Activated T-cell treated with anti-CD3 and anti-CD28 coated beads for 24 hours (primary cell): ENCODE data around the gene ALK.

Experiments
- DNase-seq: peaks from one replicate; pipeline ENCODE4 v3.0.0-alpha.2; 2020; ENCODE audit warnings: low read depth

ALK gene

DNA sequence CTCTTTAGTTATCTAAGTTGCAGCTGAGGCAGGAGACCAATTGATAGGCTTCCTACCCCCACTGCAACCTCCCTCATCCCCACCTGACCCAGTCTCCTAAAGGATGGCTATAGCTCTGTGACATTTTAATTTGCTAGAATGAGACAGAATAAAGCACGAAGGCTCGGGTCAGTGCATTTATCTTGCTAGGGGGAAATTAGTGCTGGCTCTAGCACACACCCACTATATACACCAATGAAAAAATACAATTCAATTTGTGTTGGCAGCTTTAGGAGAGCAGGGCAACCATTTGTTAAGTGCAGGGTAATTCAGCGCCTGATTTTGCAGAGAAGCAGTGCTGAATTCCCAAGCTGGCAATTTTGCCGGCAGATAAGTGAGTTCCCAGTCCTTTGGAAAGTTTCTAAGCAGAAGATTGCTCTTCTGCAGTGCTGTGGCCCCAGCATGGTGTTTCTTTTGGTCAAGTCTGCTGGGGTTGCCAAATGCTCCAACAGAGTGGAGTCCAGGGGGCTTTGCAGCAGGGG, 346.0 kb downstream of the ALK start:
- no peak for DNase-seq

DNA sequence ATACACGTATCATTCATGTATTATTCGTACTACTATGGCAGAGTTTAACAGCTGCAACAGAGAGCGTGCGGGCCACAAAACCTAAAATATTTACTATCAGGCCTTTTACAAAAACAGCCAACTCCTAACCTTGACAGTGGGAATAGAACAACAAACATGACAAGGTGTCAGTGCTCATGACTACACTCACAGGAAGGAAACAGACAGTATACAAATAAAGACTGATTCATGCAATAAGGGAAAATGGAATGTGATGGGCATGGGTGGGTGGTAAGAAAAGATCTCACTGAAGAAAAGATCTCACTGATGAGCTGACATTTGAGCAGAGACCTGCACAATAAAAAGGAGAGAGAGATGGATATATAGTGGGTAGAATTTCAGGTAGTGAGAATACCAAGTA, 347.8 kb downstream of the ALK start:
- DNase-seq = no peak

DNA sequence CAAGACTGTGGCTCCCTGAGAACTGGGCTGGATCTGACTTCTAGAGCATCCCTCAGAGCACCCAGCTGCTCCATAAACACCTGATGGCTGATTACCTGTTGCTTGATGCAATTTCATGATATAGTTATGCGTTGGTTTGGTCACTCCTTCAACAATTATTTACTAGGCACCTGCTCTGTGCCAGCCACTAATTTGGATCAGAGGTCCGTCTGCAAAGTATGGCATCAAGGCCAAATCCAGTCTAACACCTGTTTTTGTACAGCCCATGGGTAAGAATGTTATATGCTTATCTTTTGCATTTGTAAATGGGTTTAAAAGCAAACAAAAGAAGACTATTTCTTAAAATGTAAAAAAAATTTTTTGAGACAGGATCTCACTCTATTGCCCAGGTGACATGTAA, 348.2 kb downstream of the ALK start:
- no peak for DNase-seq

DNA sequence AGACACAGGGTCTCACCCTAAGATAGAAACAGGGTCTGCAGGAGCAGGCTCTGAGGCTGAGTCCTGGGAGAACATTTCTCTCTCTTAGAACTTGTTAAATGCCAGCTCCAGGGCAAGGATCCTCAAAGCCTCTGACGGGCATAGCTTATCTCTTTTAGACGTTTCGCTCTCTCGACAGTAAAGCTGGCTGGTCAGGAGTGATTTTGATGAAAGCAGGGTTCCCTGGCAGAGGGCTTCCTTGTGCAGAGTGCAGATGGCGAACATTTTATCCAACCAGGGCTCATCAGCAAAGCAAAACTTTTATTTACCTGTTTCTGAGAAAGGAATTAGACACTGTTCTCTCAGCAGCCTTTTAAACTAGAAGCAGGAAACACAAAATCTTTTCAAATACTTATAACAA, 350.8 kb downstream of the ALK start:
- DNase-seq = no peak

DNA sequence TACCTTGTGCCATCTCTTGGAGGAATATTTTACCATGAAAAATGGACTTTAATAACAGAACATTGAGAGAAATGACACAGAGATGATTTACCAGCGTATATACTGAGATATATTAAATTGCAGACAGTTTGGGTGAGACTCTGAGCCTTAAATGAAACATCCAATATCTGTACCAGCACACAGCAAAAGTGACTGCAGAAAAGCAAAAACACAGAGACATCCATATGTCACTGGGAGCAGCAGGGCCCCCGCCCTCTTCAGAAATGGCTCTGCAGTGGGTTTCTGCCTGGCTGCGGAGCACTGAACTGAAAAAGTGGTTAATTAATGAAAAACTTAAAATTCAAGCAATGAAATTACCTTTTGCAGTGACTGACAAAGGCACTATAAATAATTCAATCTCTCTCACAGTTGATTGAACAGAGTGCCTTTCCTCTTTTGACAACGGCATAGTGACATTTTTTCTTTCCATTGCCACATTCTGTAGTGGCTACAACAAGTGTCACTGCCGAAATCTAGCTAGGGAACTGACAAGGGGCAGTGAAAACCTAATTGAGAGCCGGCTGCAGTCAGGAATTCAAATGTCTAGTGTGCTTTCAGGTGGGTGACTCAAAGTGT, 353.4 kb downstream of the ALK start:
- DNase-seq = no peak

DNA sequence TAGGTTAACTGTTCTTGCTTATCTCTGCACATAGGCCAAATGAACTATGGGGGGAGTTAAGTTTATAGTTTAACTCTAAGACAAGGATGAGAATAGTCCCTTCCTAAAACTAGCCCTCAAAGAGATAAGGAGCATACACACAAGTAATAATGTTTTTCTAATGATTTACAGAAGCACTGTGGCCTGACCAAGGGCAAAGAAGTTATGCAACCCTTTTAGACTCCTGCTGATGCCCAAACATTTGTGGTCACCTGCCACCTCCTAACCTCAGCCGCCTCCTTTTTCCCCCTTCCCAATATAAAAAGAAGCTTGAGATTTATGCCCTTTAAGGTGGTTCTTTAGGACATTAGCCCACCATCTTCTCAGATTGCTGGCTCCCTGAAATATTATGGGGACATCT, 357.7 kb downstream of the ALK start:
- DNase-seq = no peak

DNA sequence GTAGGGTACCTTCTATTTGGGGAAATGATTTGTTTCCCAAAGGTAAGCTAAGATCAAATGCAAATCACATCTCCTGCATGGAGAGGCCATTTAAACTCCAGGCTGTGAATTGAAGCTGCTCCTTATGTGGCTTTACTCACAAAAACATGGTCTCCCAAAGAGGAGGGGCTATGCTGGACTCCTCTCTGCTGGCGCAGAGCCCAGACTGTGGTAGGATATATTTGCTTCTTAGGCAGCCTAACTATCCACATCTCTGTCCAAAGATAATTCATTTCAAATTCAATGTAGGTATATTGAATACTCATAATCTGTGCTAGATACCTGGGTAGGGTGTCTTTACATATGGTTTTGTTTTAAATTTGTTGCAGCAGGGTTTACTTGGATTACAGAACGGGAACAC, 358.5 kb downstream of the ALK start:
- DNase-seq = no peak

DNA sequence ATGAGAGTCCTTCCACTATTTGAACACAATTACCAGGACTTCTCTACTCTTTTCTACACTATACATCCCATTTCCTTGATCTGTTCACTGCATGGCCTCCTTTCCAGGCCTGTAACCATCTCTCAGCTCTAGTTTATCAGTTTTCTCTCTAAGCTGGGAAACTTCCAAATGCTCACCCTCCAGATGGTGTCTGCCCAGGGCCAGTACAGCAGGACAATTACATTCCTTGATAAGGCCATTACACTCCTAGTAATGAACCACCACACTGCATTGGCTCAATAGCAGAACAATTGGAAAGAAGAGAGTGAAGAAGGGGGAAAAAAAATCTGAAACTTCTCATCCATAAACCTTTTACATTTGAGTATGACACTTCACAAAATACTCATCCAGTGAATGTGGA, 359.1 kb downstream of the ALK start:
- no peak for DNase-seq

DNA sequence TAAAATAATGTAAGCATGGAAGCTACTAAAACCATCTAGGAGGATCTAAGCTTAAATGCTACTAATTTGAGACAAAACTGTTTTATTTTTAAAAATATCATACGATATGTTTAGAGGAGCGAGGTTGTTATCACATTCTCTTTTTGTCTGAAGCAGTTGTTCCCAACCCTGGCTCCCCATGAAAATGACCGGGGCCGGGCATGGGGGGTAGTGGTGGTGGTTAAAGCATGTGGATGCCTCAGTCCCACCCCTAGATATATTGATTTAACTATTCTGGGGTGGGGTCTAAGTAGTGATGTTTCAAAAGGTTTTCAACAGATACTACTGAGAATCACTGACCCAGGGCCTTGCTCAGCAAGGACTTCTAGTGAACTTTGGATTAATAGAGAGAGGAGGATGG, 359.8 kb downstream of the ALK start:
- DNase-seq = no peak

DNA sequence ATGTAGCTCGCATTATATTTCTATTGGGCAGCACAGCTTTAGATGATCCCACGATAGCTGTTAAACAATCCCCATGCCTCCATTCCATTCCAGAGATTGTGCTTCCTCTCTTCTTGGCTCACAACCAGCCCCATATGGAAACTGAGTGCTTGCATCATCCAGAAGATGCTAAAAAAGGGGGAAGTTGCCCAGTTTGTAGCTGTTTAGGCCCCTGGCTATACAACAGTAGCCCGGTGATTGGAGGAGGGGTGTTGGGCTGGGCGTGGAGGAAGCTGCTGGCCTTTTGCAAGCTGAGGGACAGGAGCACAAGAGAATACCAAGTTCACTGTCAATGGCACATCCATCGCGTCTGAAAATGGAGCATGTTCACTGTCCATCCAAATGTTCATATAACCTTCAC, 360.2 kb downstream of the ALK start:
- DNase-seq = no peak

DNA sequence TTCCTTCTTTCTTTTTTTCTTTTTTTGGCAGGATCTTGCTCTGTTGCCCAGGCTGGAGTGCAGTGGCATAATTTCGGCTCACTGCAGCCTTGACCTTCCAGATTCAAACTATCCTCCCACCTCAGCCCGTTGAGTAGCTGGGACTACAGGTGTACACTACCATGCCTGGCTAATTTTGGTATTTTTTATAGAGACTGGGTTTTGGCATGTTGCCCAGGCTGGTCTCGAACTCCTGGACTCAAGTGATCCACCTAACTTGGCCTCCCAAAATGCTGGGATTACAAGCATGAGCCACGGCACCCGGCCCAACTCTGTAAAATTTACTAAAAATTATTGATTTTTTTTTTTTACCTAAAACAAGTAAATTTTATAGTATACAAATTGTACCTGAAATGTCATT, 360.8 kb downstream of the ALK start:
- DNase-seq = no peak

DNA sequence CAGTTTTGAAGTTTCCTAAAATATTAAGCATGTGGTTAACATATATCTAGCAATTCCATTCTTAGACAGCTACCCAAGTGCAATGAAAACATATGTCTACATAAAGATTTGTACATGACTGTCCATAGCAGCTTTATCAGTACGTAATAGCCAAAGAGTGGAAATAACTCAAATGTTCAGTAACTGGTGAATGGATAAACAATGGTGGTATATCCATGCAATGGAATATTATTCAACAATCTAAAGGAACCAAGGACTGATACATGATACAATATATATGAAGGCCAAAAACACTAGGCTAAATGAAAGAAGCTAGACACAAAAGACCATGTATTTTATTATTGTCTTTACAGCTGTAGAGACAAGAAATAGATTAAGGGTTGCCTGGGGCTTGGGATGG, 361.4 kb downstream of the ALK start:
- DNase-seq = no peak

DNA sequence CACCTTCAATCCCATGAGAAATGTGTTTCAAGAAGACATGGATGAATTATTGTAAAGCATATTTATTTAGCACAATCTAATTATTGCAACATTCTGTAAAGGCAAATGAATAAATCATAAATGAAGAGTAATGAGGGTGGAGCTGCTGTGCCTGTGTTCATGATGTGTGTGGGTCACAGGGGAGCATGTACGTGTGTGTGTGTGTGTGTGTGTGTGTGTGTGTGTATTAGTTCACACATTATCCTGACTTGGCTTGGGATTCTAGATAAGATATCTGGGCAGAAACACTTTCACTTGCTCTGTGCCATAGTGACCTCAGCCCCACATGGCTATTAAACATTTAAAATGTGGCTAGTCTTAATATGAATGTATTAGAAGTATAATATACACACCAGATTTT, 361.8 kb downstream of the ALK start:
- DNase-seq = no peak

DNA sequence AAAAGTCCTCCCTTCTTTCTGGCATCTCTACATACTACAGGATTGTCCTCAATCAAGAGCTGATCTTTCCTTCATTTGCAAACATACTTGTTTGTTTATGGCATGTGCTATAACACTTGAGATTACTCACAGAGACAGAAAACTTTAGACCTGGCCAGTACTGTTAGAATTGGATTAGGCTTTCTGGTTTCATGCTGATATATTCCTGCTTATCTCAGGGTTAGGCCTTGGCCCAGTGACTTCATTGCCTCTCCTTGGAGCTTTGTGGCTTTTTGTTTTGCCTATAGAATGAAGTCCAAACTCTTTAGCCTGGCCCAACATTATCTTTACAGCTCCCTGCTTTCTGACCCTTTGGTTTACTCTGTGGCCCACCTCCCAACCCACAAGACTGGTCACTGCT, 363.3 kb downstream of the ALK start:
- no peak for DNase-seq

DNA sequence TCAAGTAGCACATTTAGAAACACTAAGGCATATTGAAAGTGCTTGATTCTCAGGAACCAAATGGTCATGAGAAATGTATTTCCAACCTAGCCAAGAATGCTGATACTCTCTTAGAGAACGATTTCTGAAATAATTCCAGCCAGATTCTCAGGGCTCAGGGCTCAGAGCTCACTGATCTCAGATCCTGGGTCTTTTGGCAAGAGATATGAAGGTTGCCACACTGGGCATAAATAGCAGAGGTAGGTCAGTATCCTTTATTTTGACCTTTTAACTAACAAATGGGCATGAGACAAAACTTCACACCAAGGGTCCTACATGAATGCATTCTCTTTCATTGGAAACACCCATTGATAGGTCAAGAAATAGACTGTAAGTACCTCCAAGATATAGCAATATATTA, 364.1 kb downstream of the ALK start:
- DNase-seq = no peak

DNA sequence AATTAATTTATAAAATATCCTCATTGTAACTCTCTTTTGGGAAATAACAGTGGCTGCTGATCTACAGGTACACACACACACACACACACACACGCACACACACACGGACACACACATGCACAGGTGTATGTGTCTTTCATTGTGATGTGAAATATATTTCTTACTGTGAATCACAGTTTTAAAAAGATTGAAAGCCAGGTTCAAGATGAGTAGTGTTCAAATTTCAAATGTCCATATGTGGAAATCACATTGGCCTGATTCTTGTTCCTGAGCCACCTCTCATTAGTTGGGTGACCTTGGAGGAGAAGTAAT, 372.4 kb downstream of the ALK start:
- DNase-seq = no peak

DNA sequence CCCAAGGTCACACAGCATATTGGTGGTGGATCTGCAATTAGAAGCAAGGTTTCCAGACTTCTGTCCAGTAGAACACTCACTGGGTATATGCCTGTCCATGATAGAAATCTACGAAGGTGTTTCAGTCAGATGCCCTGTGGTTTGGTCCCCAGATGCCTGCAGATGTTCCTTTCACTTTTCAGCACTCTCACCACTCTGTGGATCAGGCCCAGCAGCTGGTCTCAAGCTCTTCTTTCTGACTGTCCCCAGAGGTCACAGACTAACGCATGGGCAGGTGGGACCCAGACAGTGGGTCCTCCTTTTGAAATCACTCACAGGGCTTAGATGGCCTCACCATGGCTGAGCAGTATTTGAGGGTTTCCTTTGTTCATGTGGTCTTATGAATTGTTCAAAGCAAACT, 376.5 kb downstream of the ALK start:
- no peak for DNase-seq

DNA sequence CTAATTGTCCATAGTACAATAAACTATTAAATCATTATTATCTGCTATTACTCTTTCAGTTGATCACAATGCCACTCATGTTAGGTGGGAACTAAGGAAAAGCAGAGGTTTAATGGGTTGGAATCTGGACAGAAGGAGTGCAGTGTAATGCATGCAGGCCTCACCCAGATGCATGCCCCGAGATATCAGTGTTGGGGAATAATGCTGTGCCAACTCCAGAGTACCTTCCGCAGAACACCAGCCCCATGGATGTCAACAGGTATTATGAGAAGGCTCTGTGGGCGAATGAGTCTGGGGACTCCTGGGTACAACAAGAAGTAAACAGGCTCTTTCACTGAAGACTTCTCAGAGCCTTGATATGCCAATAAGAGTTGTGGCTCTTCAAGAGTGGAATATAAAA, 377.4 kb downstream of the ALK start:
- DNase-seq = no peak

DNA sequence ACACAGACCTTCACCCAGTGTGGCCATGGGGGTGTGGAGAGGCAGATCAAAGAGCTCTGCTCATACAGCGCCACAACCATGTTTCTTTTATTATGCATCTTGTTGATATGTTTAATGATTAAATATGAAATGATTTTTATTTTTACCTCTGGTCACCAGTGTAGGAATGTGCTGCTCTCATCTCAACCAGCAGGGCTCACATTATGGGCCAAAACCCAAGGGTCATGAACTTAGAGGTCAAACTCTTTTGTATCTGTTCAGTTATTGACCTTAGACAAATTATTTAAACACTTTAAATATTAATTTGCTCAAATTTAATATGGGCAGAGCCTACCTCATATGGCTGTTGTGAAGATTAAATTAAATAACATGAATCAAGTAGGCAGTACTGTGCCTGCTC, 386.2 kb downstream of the ALK start:
- DNase-seq = no peak

DNA sequence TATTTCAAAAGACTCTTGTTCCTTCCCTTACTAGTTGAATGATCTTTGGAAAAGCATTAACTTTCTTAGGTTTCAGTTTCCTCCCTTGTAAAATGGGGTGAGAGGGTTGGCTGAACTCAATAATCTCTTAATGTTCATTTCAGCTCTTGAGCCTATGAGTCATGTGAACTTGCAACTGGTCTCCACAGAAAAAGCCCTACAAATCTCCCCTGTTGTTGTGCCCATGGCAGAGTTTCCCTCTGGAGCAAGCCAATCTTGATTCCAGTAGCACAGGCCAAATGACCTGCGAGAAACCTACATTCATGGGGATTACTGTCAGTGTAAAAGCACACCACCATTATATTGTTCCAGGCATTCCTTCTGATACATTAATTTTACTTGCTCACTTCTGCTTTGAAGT, 388.9 kb downstream of the ALK start:
- DNase-seq = no peak

DNA sequence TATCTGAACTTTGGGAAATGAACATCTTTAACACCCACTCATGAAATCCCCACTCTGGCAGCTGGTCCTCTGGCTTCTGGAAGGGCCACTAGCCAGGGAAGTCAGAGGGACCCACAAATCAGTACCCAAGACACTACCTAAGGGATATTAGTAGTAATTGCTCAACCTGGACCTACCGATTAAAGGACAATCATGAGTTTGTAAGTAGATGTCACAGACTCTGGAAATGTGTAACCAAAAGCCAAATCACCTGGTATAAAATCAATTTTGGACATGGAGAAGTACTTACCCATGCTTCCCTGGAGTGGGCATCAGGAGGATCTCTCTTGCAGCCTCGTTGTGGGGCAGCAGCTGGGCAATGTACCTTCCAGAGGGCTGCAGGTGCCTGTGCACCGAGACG, 389.8 kb downstream of the ALK start:
- no peak for DNase-seq

DNA sequence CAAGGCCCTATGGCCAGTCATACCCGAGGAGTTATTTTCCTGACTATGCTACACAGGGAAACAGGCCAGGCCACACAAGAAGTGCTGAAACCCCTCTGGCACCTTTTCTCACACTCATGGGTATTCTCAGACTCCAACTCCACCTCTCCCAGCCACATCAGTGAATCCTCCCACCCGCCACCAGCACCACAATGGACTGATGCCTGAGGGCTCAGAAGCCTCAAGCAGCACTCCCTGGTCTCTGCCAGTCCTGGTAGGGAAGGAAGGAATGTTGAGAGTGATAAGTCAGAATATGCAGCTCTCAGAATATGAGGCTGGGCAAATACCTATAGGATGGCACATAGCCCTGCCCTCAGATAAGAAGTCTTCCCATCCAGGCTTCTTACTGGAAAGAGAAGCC, 391.1 kb downstream of the ALK start:
- no peak for DNase-seq

DNA sequence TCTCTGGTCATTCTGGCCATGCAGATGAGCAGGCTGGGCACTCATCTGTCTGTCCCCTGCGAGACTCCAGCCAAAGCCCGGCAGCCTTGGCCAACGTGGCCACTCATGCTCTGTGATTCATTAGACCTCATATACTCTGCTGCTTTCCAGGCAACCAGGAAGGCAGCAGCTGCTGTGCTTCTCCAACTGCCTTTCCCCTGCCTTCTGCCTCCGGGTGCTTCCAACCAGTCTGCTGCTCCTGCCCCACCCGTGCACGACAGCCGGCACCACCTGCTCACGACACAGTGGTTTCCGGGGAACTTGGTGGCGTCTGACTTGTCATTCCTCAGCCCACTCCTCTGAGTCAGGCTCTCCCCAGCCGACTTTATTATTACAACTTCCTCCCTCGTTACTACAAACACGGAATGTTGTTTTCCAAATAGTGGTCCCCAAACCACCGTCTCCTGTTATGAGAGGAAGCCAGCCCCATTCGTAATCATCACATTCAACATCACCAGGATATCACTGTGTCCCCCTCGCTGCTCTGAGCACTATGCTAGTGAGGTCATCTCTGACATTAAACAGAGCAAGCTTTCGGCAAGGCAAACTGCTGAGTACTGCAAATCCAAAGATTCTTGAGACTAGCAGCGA, 392.4 kb downstream of the ALK start:
- DNase-seq = peak; percentile 8

DNA sequence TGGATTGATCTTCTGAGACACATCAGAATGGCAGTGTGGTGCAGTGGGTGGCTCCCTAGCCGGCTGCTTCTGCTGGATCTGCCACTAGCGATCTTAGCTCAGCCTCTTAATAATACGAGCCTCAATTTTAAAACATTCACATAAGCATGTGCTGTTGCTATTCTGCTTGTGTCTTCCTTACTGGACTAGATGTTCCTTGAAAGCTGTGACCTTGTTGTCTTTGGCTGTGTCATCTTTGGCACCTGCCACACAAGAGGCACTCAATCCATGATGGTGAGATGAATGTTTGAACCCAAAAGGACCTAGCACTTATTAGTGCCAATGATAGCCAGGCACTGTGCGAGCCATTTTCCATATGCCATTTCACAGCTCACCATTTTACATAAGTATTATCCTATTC, 393.0 kb downstream of the ALK start:
- DNase-seq = no peak

DNA sequence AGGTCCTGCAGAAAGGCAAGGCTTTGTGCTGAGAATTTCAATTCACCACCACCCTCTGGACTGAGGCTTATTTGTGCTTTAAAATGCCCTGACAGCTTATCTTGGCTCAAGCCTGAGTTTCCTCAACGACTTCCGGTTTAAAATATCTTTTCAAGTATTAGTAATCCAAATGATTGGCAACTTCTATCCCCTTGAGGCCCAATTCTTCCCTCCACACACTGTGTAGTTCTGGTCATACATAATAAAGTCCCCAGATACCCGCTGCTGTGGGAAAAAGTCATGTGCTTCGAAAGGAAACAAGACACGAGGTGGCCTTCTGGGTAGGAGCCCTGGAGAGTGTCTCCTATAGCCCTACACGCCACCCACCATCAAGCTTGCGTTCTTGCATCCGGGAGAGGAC, 393.4 kb downstream of the ALK start:
- no peak for DNase-seq
